Stimulated activated naive CD8-positive, alpha-beta T cell treated with anti-CD3 and anti-CD28 coated beads, Interleukin-15, amount 100 ng/mL, for 72 hours (primary cell): Measurements from ENCODE around the gene SLC52A3.
"Not testable (repeated sequence)": the region's sequence is repeated elsewhere in the genome, so short reads cannot be mapped to it uniquely, and the experiment has no call there.

ENCODE experiments used
- ATAC-seq: fragments of 150-1000 bp; cut with Tn5 transposase; 2 replicates; pipeline ENCODE4 v1.10.0; 2021; ENCODE audit warnings: mild to moderate bottlenecking, moderate library complexity
- DNase-seq, 2 donors: peaks; one replicate each; pipeline ENCODE4 v3.0.0; 2021 to 2022
- H3K27ac Mint-ChIP-seq, 2 donors: one replicate each; pipeline ENCODE4 v1.8.0; 2022; ENCODE audit warnings: mild to moderate bottlenecking in 2 of 2, mixed read lengths in 2 of 2, moderate library complexity in 2 of 2
- H3K27me3 Mint-ChIP-seq: one replicate; pipeline ENCODE4 v1.8.0; 2022; ENCODE audit warnings: mixed read lengths
- H3K4me1 Mint-ChIP-seq: one replicate; pipeline ENCODE4 v1.8.0; 2022; ENCODE audit warnings: mild to moderate bottlenecking, mixed read lengths
- H3K4me3 Mint-ChIP-seq, 2 donors: one replicate each; pipeline ENCODE4 v1.8.0; 2022; ENCODE audit warnings: mild to moderate bottlenecking in 2 of 2, mixed read lengths in 2 of 2, moderate library complexity in 1 of 2
- H3K9me3 Mint-ChIP-seq, 2 donors: one replicate each; pipeline ENCODE4 v1.8.0; 2022; ENCODE audit warnings: mixed read lengths in 2 of 2

Gene SLC52A3

GRCh38 chr20:752291-752690 is 16.0 kb downstream of the SLC52A3 start:
- H3K4me1 Mint-ChIP-seq = peaks cover 26% of the 10 kb centered on the region

DNA sequence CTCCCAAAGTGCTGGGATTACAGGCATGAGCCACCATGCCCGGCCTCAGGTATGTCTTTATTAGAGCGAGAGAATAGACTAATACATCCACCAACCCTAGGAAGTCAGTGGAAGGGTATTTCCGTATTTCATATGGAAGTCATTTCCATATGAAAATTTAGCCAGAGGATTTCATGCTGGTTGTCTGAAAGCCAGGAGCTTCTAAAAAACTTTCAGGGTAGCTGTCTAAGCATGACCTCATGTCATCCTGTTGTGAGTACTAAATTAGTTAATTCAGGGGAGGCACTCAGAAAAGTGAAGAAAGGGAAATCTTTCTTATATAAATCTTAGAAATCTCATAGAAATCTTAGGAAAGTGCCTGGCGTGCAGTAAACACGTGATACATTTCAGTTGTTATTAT is 16.5 kb downstream of the SLC52A3 start:
- Mint-ChIP-seq H3K4me3 (no peak overlapping the region), H3K9me3 (peaks cover 0 to 5% of the 10 kb centered on the region in 2 donors), H3K27ac (no peak overlapping the region), H3K4me1 (peaks cover 26% of the 10 kb centered on the region), H3K27me3 (no peaks in the 10 kb centered on the region)
- DNase-seq = no peak
- ATAC-seq = no peak

More at GRCh38 chr20:752291-752690, 16.0 kb downstream of the SLC52A3 start:
- no peak overlapping the region for H3K27ac Mint-ChIP-seq
- DNase-seq = no peak
- ATAC-seq = no peak
- no peaks in the 10 kb centered on the region for H3K27me3 Mint-ChIP-seq
- H3K4me3 Mint-ChIP-seq = no peak overlapping the region
- peaks cover 0 to 3% of the 10 kb centered on the region in 2 donors for H3K9me3 Mint-ChIP-seq

- no peak overlapping the region for H3K27ac Mint-ChIP-seq
- DNase-seq (no peak), ATAC-seq (no peak)
- no peak overlapping the region for H3K4me3 Mint-ChIP-seq
- H3K9me3 Mint-ChIP-seq = peaks cover 0 to 8% of the 10 kb centered on the region in 2 donors
- H3K27me3 Mint-ChIP-seq = no peaks in the 10 kb centered on the region
- H3K4me1 Mint-ChIP-seq = peaks cover 19% of the 10 kb centered on the region
These were observed 17.5 kb downstream of the SLC52A3 start for GRCh38 chr20:750801-751200.

GRCh38 chr20:745683-746301 is 22.5 kb downstream of the SLC52A3 start:
- Mint-ChIP-seq H3K4me1 (no peaks in the 10 kb centered on the region), H3K27ac (no peak overlapping the region), H3K9me3 (peaks cover 19 to 28% of the 10 kb centered on the region in 2 donors), H3K27me3 (peaks cover 11% of the 10 kb centered on the region), H3K4me3 (no peak overlapping the region)
- ATAC-seq = no peak
- no peak for DNase-seq

- no peak overlapping the region for H3K27ac Mint-ChIP-seq
- no peaks in the 10 kb centered on the region for H3K4me1 Mint-ChIP-seq
These were observed 26.1 kb downstream of the SLC52A3 start for GRCh38 chr20:742156-742555.

GRCh38 chr20:741620-742019 is 26.7 kb downstream of the SLC52A3 start:
- no peak for ATAC-seq
- H3K9me3 Mint-ChIP-seq = peaks cover 14 to 28% of the 10 kb centered on the region in 2 donors
- no peak for DNase-seq
- H3K27ac Mint-ChIP-seq = no peak overlapping the region
- no peak overlapping the region for H3K4me3 Mint-ChIP-seq
- no peaks in the 10 kb centered on the region for H3K4me1 Mint-ChIP-seq
- peaks cover 19% of the 10 kb centered on the region for H3K27me3 Mint-ChIP-seq

More at GRCh38 chr20:742156-742555, 26.1 kb downstream of the SLC52A3 start:
- Mint-ChIP-seq H3K4me3 (no peak overlapping the region), H3K9me3 (peaks cover 15 to 28% of the 10 kb centered on the region in 2 donors), H3K27me3 (peaks cover 19% of the 10 kb centered on the region)
- ATAC-seq (no peak), DNase-seq (no peak)

GRCh38 chr20:740162-740561 is 28.1 kb downstream of the SLC52A3 start:
- H3K27ac Mint-ChIP-seq = no peak overlapping the region
- ATAC-seq (no peak), DNase-seq (no peak)
- H3K4me3 Mint-ChIP-seq = no peak overlapping the region
- no peaks in the 10 kb centered on the region for H3K4me1 Mint-ChIP-seq
- peaks cover 19% of the 10 kb centered on the region for H3K27me3 Mint-ChIP-seq
- H3K9me3 Mint-ChIP-seq = peaks cover 5 to 22% of the 10 kb centered on the region in 2 donors

GRCh38 chr20:739736-740135 is 28.6 kb downstream of the SLC52A3 start:
- ATAC-seq (no peak), DNase-seq (no peak)
- H3K27ac Mint-ChIP-seq = no peak overlapping the region
- no peaks in the 10 kb centered on the region for H3K4me1 Mint-ChIP-seq
- peaks cover 1 to 17% of the 10 kb centered on the region in 2 donors for H3K9me3 Mint-ChIP-seq
- H3K27me3 Mint-ChIP-seq = peaks cover 19% of the 10 kb centered on the region
- H3K4me3 Mint-ChIP-seq = no peak overlapping the region

DNA sequence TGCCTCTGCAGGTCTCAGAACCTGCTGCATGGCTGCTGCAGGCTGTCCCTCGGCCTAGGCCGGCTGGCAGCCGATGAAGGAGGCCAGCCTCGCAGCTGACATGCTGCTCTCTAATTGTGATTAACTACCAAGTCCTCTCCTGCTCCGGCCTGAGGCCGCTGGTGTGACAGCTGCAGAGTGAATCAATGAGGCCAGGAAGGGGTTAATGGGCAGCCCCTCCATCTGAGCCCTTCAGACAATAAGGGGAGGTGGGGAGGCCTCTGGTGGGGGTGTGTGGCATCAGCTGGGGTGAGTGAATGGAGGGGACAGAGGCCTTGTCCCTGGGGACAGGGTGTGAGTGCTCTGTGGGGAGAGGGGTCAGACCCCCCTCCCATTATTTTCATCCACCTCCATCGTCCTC is 34.4 kb downstream of the SLC52A3 start:
- Mint-ChIP-seq H3K9me3 (no peaks in the 10 kb centered on the region), H3K27me3 (peaks cover 46% of the 10 kb centered on the region), H3K4me1 (no peaks in the 10 kb centered on the region), H3K27ac (no peak overlapping the region), H3K4me3 (no peak overlapping the region)
- DNase-seq = no peak
- ATAC-seq = no peak

DNA sequence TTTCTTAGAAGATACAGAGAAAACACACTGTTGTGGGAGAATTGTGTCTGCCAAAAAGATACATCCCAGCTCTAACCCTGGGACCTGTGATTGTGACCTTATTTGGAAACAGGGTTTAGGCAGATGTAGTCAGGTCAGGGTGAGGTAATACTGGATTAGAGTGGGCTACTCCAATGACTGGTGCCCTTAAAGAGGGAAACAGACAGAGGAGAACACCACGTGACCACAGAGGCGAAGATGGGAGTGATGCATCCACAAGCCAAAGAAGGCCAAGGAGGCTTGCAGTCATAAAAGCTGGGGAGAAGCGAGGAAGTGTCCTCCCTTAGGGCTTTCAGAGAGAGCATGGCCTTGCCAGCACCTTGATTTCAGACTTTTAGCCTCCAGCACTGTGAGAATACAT is 35.6 kb downstream of the SLC52A3 start:
- ATAC-seq (no peak), DNase-seq (no peak)
- Mint-ChIP-seq H3K4me1 (peaks cover 6% of the 10 kb centered on the region), H3K4me3 (no peak overlapping the region), H3K27me3 (peaks cover 49% of the 10 kb centered on the region), H3K9me3 (no peaks in the 10 kb centered on the region), H3K27ac (peak overlapping the region; percentile 19 to 77)

DNA sequence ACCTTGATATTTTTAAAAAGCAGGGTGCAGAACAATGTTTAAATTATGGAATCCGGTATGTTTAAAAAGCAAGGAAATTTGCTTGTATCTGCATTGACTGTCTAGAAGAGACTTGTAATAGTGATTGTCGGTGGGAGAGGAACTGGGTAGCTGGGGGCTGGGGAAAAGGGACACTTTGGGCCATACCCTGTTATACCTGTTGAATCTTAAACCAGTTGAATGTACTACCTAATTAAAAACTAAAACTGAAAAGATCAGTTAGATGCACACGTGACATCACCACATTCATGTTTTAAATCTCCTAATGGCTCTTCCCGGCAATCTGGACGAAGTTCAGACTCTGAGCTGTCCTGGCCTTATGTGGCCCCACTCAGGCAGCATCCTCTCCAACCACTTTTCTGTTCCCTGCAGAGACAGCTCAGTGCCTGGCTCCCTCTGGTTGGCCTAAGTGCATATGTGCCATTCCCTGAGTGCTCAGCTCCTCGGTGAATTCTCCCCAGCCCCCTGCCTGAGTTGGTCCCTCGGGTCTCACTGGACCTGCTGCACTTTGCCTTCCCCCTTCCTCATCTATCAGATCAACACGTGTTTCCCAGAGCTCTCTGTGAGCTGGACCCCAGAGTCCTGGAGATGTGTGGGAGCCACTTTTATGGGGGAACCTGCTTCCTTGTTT is 36.3 kb downstream of the SLC52A3 start:
- no peak for ATAC-seq
- DNase-seq = no peak
- Mint-ChIP-seq H3K27ac (peak overlapping the region in 1 of 2 donors; percentile 76), H3K27me3 (peaks cover 53% of the 10 kb centered on the region), H3K4me1 (peaks cover 6% of the 10 kb centered on the region), H3K9me3 (no peaks in the 10 kb centered on the region), H3K4me3 (no peak overlapping the region)

DNA sequence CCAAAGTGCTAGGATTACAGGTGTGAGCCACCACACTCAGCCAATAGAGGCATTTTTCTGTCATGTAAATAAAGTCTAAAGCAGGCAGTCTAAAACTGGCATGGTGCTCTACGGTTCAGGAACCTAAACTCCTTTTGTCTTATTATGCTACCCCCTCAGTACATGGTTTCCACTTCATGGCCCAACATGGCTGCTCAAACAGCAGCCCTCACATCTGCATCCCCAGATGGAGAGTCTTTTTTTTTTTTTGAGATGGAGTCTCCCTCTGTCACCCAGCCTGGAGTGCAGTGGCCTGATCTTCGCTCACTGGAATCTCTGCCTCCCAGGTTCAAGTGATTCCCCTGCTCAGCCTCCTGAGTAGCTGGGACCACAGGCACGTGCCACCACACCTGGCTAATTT is 38.3 kb downstream of the SLC52A3 start:
- Mint-ChIP-seq H3K4me3 (no peak overlapping the region), H3K9me3 (no peaks in the 10 kb centered on the region), H3K27ac (peak overlapping the region in 1 of 2 donors; percentile 34), H3K4me1 (peaks cover 6% of the 10 kb centered on the region), H3K27me3 (peaks cover 65% of the 10 kb centered on the region)
- DNase-seq (no peak), ATAC-seq (no peak)

DNA sequence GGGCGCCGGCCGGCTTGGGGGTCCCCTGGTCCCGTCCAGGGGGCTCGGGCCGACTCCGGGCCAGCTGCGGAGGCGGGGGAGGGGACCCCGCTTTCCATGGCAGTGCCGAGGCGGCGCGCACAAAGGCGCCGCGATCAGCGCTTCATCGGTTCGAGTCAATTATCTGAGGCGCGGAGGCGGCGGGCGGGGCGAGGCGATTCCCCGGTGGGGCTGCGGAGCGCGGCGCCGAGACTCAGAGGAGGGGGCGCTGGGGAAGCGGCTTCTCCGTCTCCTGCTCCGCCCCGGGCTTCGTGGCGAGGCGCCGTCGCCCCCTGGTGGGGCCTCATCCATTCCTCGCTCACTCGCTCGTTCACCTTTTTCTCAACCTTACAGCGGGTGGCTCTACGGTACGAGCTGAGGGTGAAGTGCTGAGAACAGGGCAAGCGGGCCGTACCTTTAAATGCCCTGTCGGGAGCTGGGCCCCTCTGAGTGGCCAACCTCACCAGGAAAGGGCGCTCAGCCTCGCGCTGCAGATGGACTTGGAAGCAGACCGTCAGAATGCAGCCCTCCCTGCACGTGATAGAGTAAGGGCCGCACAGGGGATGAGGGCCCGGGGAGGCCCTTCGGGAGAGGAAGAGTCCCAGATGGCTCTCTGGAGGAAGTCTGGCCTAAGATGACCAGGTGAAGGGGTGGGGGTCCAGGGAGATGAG is 39.9 kb downstream of the SLC52A3 start:
- peak; percentile 86 for ATAC-seq
- Mint-ChIP-seq H3K4me1 (peaks cover 6% of the 10 kb centered on the region), H3K4me3 (peak overlapping the region; percentile 50 to 51), H3K9me3 (no peaks in the 10 kb centered on the region), H3K27ac (no peak overlapping the region), H3K27me3 (peaks cover 73% of the 10 kb centered on the region)
- peak; percentile 56 to 59 for DNase-seq

GRCh38 chr20:726160-726559 is 42.1 kb downstream of the SLC52A3 start:
- Mint-ChIP-seq H3K27me3 (peaks cover 71% of the 10 kb centered on the region), H3K4me3 (no peak overlapping the region), H3K9me3 (no peaks in the 10 kb centered on the region), H3K4me1 (peaks cover 6% of the 10 kb centered on the region), H3K27ac (no peak overlapping the region)
- no peak for ATAC-seq
- no peak for DNase-seq

- no peak overlapping the region for H3K4me3 Mint-ChIP-seq
- H3K4me1 Mint-ChIP-seq = peaks cover 6% of the 10 kb centered on the region
- DNase-seq (no peak), ATAC-seq (no peak)
- peaks cover 68% of the 10 kb centered on the region for H3K27me3 Mint-ChIP-seq
- H3K9me3 Mint-ChIP-seq = no peaks in the 10 kb centered on the region
- H3K27ac Mint-ChIP-seq = no peak overlapping the region
These were observed 42.8 kb downstream of the SLC52A3 start for GRCh38 chr20:725491-725890.

DNA sequence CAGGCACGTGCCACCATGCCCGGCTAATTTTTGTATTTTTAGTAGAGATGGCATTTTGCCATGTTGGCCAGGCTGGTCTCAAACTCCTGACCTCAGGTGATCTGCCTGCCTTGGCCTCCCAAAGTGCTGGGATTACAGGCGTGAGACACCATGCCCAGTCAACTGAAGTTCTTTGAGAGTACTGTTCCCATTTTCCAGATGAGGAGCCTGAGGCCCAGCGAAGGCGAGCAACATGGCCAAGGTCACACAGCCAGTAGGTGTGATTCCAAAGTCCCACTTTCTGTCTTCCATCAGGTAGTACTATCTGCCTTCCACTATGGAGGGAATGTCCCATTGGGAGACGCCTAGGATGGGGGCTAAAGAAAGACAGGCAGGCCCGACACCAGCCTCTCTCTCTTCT is 43.5 kb downstream of the SLC52A3 start:
- ATAC-seq, H3K27ac Mint-ChIP-seq, H3K9me3 Mint-ChIP-seq, H3K4me3 Mint-ChIP-seq, DNase-seq, H3K4me1 Mint-ChIP-seq: not testable (repeated sequence)
- peaks cover 68% of the 10 kb centered on the region for H3K27me3 Mint-ChIP-seq
